GM21360 (cell line): ENCODE results near the gene PLD6.
"Not testable (repeated sequence)": the region's sequence is repeated elsewhere in the genome, so short reads cannot be mapped to it uniquely, and the experiment has no call there.

Source experiments
- ATAC-seq: cut with Tn5 transposase; IDR thresholded peaks from one replicate; pipeline ENCODE4 v1.9.1; 2021; ENCODE audit warnings: mild to moderate bottlenecking, moderate library complexity; ENCODE audit not compliant: unreplicated experiment

PLD6 gene

GRCh38 chr17:17206124-17206912, at the start of gene PLD6:
Gene PLD6 (minus strand): TSS chr17:17206333. CDS start chr17:17206286, 47 bp downstream.
- peak; percentile 53 for ATAC-seq

- ATAC-seq = not testable (repeated sequence)
Measured at GRCh38 chr17:17255689-17256088, 49.6 kb upstream of the PLD6 start.

- ATAC-seq = no peak
Measured at GRCh38 chr17:17254036-17254435, 47.9 kb upstream of the PLD6 start.

GRCh38 chr17:17253406-17253805, 47.3 kb upstream of the PLD6 start:
- no peak for ATAC-seq

- no peak for ATAC-seq
Measured at GRCh38 chr17:17252149-17252661, 46.1 kb upstream of the PLD6 start.

- no peak for ATAC-seq
Measured at GRCh38 chr17:17246879-17247278, 40.7 kb upstream of the PLD6 start.

- no peak for ATAC-seq
Measured at GRCh38 chr17:17243163-17243562, 37.0 kb upstream of the PLD6 start.

GRCh38 chr17:17242246-17242645, 36.1 kb upstream of the PLD6 start:
- no peak for ATAC-seq

- ATAC-seq = no peak
Measured at GRCh38 chr17:17241656-17242055, 35.5 kb upstream of the PLD6 start.

- no peak for ATAC-seq
Measured at GRCh38 chr17:17239832-17240231, 33.7 kb upstream of the PLD6 start.

- ATAC-seq = peak; percentile 84
Measured at GRCh38 chr17:17237026-17237799, 31.1 kb upstream of the PLD6 start, which contains the start of gene FLCN. Gene FLCN (minus strand): TSS chr17:17237168. CDS start chr17:17228137, 9,031 bp downstream.

GRCh38 chr17:17236295-17237025, 30.3 kb upstream of the PLD6 start:
- ATAC-seq = no peak

- no peak for ATAC-seq
Measured at GRCh38 chr17:17235212-17236174, 29.4 kb upstream of the PLD6 start.

- no peak for ATAC-seq
Measured at GRCh38 chr17:17232303-17232621, 26.1 kb upstream of the PLD6 start.

- no peak for ATAC-seq
Measured at GRCh38 chr17:17231621-17232302, 25.6 kb upstream of the PLD6 start.

- no peak for ATAC-seq
Measured at GRCh38 chr17:17229416-17230384, 23.6 kb upstream of the PLD6 start.

GRCh38 chr17:17228521-17229279, 22.6 kb upstream of the PLD6 start:
- no peak for ATAC-seq
